GM10266 (cell line): Measurements from ENCODE around the gene RPAP3.

ENCODE experiments used
- DNase-seq: peaks from one replicate; pipeline ENCODE4 v3.0.0; 2012; ENCODE audit errors: extremely low spot score
- TF ChIP-seq, protein P1 (sequence below): IDR thresholded peaks from 2 replicates; pipeline ENCODE4 v1.5.1; 2012; ENCODE audit warnings: mild to moderate bottlenecking, low read depth; ENCODE audit not compliant: control insufficient read depth, insufficient read depth; ENCODE audit errors: missing control alignments

The RPAP3 gene

DNA sequence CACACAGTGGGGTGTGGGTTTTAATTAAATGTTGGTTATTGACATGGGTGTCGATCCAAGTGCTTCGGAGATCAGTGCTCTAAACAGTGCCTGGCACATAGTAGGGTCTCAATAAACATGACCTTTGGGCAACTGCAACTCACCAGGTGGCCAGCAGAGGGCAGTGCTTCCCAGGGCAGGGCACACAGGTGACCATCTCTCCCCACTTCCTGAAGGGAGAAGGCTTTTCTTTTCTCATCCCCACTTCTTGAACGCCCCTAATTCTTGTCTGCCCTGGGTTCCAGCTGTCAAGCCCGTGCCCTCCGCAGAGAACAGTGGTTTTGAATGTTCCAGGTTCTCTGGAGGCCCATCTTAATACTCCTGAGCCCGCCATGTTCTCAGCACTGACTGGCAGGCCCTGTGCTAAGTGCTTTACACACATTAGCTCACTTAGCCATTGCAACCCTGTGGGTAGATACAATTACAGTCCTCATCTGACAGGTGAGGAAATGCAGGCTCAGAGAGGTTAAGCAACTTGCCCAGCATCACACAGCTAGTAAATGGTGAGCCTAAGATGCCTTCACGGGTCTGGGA is 36.5 kb upstream of the RPAP3 start:
- peak; percentile 61 for DNase-seq
- TF ChIP-seq, protein P1, sequence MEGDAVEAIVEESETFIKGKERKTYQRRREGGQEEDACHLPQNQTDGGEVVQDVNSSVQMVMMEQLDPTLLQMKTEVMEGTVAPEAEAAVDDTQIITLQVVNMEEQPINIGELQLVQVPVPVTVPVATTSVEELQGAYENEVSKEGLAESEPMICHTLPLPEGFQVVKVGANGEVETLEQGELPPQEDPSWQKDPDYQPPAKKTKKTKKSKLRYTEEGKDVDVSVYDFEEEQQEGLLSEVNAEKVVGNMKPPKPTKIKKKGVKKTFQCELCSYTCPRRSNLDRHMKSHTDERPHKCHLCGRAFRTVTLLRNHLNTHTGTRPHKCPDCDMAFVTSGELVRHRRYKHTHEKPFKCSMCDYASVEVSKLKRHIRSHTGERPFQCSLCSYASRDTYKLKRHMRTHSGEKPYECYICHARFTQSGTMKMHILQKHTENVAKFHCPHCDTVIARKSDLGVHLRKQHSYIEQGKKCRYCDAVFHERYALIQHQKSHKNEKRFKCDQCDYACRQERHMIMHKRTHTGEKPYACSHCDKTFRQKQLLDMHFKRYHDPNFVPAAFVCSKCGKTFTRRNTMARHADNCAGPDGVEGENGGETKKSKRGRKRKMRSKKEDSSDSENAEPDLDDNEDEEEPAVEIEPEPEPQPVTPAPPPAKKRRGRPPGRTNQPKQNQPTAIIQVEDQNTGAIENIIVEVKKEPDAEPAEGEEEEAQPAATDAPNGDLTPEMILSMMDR, result peak; percentile 99

DNA sequence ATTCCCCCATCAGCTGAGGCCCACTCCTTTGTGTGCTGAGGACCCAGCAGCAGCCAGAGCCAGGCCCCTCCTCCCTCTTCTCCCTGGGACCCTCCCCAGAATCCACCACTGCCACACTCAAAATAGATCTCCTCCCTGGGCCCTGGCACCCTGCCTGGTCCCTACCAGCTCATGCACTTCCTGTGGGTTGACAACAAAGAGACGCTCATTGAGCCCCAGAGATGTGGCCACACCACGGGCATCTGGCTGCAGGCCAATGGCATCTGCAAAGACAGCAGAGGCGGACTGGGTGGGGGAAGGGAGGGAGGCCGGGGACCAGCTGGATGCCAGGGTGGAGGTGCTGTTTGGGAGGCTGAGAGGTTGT is 35.5 kb upstream of the RPAP3 start:
- no peak for DNase-seq
- TF ChIP-seq, protein P1, result no peak

DNA sequence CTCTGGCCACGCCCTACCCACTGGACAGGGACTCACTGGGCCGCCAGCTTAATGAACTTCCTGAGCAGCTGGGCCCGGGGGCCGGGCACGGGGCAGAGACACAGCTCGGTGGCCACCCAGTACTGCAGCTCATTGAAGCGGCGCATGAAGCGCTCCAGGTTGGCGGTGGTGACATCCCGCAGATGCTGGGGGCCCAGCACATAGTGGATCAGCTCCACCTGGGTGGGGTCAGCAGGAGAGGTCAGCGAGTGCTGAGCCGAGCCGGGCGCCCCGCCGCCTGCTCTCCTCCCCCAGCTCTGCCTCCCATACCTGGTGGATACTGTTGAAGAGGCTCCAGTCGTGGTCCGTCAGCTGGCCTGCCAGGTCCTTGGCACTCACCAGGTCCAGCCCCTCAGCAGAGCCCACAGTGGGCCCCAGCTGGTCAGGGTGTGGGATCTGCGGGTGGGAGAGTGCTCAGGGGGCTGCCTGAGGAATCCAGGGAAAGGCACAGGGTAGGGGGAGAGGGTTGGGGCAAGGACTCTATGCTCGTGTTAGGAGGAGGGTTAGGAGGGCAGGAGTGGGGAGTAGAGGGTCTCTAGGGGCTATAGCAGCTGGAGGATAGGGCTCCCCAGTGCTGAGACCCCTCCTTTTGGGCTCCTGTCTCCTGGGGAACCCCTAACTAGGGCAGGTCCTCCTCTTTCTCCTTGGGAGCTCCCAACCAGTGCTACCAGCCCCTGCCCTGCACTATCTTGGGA is 34.9 kb upstream of the RPAP3 start:
- TF ChIP-seq, protein P1, result peak; percentile 6
- no peak for DNase-seq

DNA sequence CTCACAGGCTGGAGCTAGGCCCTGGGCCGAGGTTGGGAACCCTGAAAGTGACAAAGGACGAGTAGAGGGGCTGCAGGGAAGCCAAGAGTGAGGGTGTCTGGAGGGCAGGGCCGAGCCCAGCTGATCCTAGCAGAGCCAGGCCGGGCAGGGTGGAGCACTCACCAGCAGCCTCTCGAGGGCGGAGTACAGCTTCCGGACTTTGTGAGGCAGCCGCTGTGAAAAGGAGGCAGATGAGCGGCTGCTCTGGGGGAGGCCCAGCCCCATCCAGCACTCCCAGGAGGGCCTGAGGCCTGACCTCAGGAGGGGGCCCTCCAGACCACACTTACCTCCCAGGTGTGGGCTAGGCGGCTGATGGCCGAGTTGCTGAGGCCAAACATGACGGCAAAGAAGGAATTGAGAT is 34.1 kb upstream of the RPAP3 start:
- DNase-seq, result peak; percentile 60
- TF ChIP-seq, protein P1, result no peak

- TF ChIP-seq, protein P1, result no peak
- no peak for DNase-seq
These were observed 33.5 kb upstream of the RPAP3 start for GRCh38 chr12:47739297-47739696.

- TF ChIP-seq, protein P1, result no peak
- no peak for DNase-seq
These were observed 32.2 kb upstream of the RPAP3 start for GRCh38 chr12:47737936-47738594.

DNA sequence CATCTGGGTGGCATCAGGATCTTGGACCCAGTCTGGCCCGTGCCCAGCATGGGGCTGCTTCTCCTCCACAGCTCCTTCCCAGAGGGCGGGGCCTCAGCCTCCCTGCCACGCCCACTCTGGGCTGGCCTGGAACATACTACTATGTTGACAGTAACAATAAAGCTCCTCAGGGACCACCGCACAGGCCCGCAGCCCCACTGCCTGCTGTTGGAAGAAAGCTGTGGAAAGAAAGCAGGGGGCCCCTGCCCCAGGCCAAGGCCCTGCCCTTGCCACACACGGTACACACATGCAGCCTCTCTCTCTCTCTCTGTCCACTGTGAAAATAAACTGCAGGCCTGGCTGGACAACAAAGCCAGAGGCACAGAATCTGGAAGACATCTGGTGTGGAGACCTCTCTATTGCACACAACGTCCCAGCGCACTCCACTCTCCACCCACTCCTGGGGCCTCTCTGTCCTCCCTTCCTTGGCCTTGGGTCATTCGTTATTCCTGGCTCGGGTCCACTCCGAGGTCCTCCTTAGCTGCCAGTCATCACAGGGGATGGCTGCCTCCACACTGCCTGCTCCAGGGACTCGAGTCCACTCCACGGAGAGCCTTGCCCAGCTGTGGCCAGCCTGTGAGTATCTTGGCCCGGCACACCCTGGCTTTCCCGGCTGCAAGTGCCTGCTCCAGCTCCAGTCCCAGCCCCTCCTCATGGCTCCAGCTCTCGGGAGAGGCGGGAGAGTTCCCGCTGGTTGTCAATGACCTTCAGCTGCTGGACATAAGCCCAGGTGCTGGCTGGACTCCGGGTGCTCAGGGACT is 31.2 kb upstream of the RPAP3 start:
- TF ChIP-seq, protein P1, result no peak
- DNase-seq, result no peak
